ENCODE results near the gene TMEM237. TPM values are rescaled to one million over a fixed set of nuclear protein-coding genes. Genes with fewer than 3 reads are reported as not detected.

The TMEM237 gene
- total and polyA plus RNA-seq, 8 donors = 0.87 to 41.5 (median 13.1) TPM

DNA sequence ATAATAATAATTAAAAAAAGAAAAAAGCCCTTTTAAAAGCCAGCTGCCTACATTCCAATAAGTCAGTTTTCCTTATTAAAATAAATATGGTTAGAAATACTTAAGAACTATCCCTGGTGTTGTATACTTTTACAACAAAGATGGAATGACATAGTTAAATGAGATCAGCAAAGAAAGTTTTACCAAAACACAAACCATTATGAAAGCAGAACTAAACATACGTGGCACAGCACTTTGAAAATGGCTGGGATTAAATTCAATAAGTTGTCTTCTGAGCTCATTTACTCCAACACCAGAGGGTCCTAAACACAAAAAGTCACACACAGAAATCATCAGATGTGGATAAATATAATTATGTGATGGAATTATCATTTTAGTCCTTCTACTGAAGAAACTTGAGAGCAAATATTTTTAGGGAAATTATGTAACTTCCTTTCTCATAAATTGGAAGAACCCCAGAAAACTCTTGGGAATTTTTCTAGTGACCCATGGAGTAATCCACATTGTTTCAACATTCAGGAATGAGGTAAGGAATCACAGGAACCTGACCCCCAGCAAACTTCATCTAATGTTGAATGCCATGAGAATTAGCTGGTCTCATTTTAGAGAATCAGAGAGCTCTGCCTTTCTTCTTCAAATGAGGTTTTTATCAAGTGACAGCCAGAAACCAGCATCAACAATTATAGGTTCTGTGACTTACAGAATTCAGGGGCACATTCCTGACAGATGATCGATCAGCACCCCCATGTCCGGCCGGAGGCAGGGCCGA lies 11.5 kb upstream of the TMEM237 start:
- H3K4me1 ChIP-seq = no peaks in the 10 kb centered on the region
- TF ChIP-seq EP300 (IDR thresholded peaks at IDR 0.05) (no peak), POLR2A (IDR thresholded peaks at IDR 0.05) (no peak), POLR2AphosphoS5 (IDR thresholded peaks at IDR 0.05) (no peak)
- TF ChIP-seq, protein P1, sequence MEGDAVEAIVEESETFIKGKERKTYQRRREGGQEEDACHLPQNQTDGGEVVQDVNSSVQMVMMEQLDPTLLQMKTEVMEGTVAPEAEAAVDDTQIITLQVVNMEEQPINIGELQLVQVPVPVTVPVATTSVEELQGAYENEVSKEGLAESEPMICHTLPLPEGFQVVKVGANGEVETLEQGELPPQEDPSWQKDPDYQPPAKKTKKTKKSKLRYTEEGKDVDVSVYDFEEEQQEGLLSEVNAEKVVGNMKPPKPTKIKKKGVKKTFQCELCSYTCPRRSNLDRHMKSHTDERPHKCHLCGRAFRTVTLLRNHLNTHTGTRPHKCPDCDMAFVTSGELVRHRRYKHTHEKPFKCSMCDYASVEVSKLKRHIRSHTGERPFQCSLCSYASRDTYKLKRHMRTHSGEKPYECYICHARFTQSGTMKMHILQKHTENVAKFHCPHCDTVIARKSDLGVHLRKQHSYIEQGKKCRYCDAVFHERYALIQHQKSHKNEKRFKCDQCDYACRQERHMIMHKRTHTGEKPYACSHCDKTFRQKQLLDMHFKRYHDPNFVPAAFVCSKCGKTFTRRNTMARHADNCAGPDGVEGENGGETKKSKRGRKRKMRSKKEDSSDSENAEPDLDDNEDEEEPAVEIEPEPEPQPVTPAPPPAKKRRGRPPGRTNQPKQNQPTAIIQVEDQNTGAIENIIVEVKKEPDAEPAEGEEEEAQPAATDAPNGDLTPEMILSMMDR (IDR thresholded peaks at IDR 0.05) = no peak

DNA sequence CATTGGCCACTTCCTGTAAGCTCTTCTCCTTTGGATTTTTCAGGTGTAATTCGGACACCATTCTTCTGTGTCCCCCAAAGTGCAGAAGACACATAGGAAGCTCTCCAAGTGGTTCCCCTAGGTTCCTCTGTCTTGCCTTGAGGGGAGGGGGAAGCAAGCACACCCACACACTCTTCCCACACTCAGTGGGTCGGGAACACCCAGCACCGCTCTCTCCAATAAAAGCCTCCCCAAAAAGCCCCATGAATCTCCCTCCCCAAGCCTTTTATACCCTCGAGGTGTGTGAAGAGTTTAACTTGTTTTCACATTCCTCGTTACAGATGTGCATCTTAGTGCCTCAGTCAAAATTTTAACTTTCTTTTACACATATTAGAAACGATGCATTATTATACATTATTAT lies 9.9 kb upstream of the TMEM237 start:
- Histone ChIP-seq H3K27me3 (no peaks in the 10 kb centered on the region), H3K4me1 (no peaks in the 10 kb centered on the region), H3K9me3 (no peaks in the 10 kb centered on the region), H3K4me3 (no peak overlapping the region), H3K27ac (peak overlapping the region in 3 of 5 donors; percentile 2 to 53 (median 14)), H3K36me3 (no peaks in the 10 kb centered on the region)
- 78 to 84% (median 82%) methylated on average over 6 of the region's 6 CpGs for WGBS, 5 donors
- TF ChIP-seq POLR2AphosphoS5 (IDR thresholded peaks at IDR 0.05) (no peak), EP300 (IDR thresholded peaks at IDR 0.05) (no peak)
- no peak for DNase-seq
- intact Hi-C loops (cut with DNase I; ENCODE audit: low total_unique reads) = no loop called here

More for the DNA sequence above, 11.5 kb upstream of the TMEM237 start:
- Histone ChIP-seq H3K36me3 (no peaks in the 10 kb centered on the region), H3K9me3 (no peaks in the 10 kb centered on the region), H3K27me3 (no peaks in the 10 kb centered on the region), H3K27ac (no peak overlapping the region), H3K4me3 (no peak overlapping the region)
- intact Hi-C loops (cut with DNase I; ENCODE audit: low total_unique reads) = no loop called here
- DNase-seq = no peak
- 77 to 89% (median 86%) methylated on average over 5 of the region's 5 CpGs for WGBS, 5 donors

DNA sequence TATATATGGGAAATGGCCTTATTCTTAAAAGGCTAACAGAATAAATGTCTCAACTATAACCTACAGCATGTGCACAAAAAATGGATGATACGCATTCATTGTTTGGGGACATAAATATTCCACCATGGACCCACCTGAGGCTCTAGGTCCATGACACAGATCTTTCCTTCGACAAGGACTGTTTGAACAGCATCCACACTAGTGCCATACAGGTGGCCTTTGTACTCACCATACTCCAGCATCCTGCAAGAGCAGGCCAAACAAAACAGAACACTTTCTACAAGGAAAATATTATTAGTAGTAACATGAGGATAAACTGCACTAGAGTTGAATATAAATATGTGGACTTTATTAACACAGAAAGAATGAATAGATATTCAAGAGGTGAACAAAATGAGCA lies 6.1 kb upstream of the TMEM237 start:
- no peak for DNase-seq
- no peaks in the 10 kb centered on the region for H3K27me3 ChIP-seq
- intact Hi-C loops (cut with DNase I; ENCODE audit: low total_unique reads) = loop anchor here (5.0 kb wide), 1 partner anchor 133 kb away; the partner anchor contains the start of gene ALS2
- TF ChIP-seq EP300 (IDR thresholded peaks at IDR 0.05) (no peak), POLR2AphosphoS5 (IDR thresholded peaks at IDR 0.05) (no peak), POLR2A (IDR thresholded peaks at IDR 0.05) (no peak)
- TF ChIP-seq, protein P1 (IDR thresholded peaks at IDR 0.05) = no peak
- no peaks in the 10 kb centered on the region for H3K36me3 ChIP-seq
- H3K27ac ChIP-seq = no peak overlapping the region
- H3K9me3 ChIP-seq = no peaks in the 10 kb centered on the region
- WGBS, 5 donors = 78 to 95% (median 86%) methylated on average over 2 of the region's 2 CpGs
- H3K4me3 ChIP-seq = no peak overlapping the region
- peaks cover 0 to 3% (median under 1%) of the 10 kb centered on the region in 4 donors for H3K4me1 ChIP-seq

DNA sequence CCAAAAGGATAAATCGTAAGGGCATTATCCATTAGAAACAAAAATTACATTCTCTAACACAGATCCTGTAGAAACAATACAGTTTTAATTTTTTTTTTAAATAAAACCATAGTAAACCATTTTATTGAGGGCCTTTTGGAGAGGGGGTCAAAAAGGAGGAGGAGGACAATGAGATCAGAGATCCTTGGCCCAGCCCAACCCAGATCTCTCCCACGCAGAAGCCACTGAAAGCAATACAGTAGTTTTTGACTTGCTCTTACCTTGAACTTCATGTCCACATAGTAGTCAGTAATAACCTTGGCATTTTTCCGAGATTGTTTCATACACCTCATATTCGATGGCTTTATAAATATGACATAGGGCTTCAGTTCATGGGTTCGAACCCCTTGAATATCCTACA lies 4.1 kb upstream of the TMEM237 start:
- H3K27ac ChIP-seq = no peak overlapping the region
- intact Hi-C loops (cut with DNase I; ENCODE audit: low total_unique reads) = loop anchor here (5.0 kb wide), 1 partner anchor 135 kb away; the partner anchor contains the start of gene ALS2
- WGBS, 5 donors = 88 to 89% (median 88%) methylated on average over 5 of the region's 5 CpGs
- no peak overlapping the region for H3K4me3 ChIP-seq
- H3K4me1 ChIP-seq = peaks cover 8 to 17% (median 11%) of the 10 kb centered on the region in 4 donors
- no peaks in the 10 kb centered on the region for H3K9me3 ChIP-seq
- DNase-seq = no peak
- no peak for TF ChIP-seq POLR2A (IDR thresholded peaks at IDR 0.05)
- no peak for TF ChIP-seq POLR2AphosphoS5 (IDR thresholded peaks at IDR 0.05)
- TF ChIP-seq EP300 (IDR thresholded peaks at IDR 0.05) = no peak
- TF ChIP-seq, protein P1 (IDR thresholded peaks at IDR 0.05) = no peak
- H3K36me3 ChIP-seq = no peaks in the 10 kb centered on the region
- no peaks in the 10 kb centered on the region for H3K27me3 ChIP-seq

DNA sequence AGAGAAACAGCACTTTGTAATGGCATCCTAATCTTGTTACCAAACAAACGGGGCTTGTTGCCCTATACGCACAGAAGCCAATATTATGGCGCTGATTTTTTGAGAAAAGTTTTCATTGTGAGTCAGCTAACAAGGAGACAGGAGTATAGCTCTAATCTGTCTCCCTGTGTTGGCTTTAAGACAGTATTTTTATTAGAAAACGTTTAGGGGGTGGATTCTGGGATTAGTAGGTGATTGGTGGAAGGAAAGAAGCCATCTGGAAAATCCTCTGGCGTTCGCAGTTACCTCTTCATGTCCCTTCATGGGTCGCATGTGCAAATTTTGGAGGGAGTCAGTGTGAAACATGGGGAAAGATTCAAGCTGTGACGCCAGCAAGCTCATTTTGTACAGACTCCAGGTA lies 698 bp upstream of the TMEM237 start:
- peak in 1 of 2 donors; percentile 43 for DNase-seq
- Histone ChIP-seq H3K27me3 (no peaks in the 10 kb centered on the region), H3K4me1 (peaks cover 8 to 27% (median 16%) of the 10 kb centered on the region in 4 donors), H3K4me3 (peak overlapping the region; percentile 68 to 88 (median 87)), H3K36me3 (peaks cover 0 to under 1% (median 0%) of the 10 kb centered on the region in 4 donors), H3K9me3 (no peaks in the 10 kb centered on the region), H3K27ac (peak overlapping the region in 4 of 5 donors; percentile 89 to 95 (median 90))
- 49 to 64% (median 58%) methylated on average over 8 of the region's 8 CpGs for WGBS, 5 donors
- TF ChIP-seq EP300 (IDR thresholded peaks at IDR 0.05) (no peak), POLR2AphosphoS5 (IDR thresholded peaks at IDR 0.05) (peak in 1 of 3 donors; percentile 3)
- intact Hi-C loops (cut with DNase I; ENCODE audit: low total_unique reads) = no loop called here
